HK-2 (cell line): ENCODE data around the gene C9orf85.
A peak's percentile ranks its signal among the peaks of the same experiment; 100 is the strongest.

Experiments used
- DNase-seq: peaks from one replicate; pipeline ENCODE4 v3.0.0-alpha.2; 2018; ENCODE audit not compliant: unreplicated experiment

The C9orf85 gene

DNA sequence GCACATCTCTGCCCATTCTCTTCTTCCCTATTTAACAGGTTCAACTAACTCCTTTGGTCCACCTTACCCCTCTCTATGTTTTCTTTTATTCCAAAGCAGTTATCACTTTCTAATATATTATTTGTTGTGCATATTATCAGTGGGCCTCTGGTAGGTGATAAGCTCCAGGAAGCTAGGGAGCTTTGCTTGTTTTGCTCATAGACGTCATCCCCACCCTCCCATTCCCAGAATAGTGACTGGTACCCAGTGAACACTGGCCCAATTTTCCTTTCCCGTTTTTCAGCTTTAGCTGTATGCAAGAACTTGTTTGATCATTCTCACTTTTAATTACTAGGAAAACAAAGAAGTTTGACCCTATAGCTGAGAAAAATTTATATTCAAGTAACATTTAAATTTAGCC lies 7.4 kb upstream of the C9orf85 start:
- DNase-seq: no peak

DNA sequence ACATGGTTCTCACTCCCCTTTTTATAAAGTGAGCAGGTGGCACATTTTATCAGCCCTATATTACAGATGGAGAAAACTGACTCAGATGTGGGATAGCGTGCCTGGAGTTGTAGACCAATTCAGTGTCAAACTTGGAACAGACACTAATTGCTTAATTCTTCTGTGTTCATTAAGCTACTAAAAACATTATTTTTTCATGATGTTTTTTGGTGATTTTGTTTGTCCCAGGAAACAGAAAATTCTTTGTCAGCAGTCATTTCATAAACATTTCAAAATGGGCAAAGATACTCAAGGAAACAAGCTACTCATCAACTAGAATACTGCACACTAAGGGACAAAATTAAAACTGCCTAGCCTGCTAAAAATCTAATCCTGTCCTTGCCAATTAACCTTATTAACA lies 2.6 kb upstream of the C9orf85 start:
- DNase-seq: no peak

DNA sequence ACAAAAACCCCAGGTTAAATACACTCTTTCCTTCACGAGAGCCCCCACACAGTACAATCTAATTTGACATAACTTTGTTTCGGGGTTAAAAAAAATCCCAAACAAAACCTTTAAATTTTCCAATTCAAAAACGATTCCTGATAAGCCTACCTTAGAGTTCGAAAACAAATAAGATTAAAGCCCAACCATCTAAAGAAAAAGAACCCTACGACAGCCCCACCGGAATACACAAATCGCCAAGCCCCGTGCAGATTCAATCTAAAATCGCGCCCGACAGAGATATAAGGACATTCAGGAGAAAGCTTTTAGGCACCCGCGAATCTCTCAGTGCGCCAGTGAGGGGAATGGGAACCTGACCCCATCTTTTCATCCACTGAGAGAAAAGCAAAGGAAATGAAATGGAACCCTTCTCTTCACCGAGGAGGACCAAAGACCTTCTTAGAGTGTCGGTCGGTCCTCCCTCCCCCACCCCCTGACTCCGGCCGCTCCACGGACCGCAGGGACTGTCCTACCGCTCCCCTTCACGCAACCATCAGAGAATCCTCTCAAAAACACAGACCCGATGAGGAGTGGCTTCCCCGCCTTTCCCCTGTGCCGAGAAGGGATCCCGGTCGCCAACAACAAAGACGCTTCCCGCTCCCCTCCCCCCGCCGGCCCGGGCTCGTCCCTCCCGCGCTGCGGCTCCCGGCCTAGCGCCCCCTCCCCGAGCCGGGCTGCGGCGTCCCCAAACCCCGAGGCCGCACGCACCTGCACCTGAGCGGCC lies 1.4 kb upstream of the C9orf85 start:
- DNase-seq: peak; percentile 19

DNA sequence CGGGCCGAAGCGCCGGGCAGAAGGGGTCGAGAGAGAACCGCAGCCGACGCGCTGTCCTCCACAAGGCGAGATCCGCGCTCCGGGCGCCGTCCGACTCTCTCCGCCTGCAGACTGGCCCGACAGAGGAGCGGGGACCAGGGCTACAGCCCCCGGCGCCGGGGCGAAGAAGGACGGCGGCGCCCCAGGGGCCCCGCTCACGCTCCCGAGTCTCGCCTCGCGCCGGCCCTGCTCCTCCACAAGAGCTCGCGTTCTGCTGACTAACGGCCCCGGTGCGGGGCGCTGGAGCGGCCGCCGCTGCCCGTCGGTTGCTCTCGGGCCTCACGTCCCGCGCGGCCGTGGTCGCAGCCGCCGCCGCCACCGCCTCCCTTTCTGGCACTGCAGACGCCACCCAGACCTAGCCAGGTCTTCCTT lies 784 bp upstream of the C9orf85 start:
- DNase-seq: no peak

DNA sequence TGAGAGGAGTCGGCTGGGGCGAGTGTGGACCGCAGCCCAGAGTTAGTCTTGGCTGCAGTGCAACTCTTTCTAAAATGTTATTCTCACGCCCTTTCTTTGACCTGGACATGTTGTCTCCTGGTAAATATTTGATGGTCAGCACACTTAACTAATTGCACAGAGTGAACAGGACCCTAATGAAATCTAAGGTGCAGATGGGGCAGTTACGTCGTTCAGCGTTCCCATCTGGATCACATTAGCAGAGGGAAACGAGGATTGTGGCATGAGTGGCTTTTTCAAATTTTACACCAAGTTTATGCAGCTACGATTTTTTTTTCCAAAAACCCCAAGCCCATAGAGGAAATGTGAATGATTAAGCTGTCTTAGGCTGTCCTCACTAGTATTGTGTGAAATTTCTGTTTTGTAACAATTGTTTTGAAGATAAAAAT lies 483 bp downstream of the C9orf85 start:
- no peak for DNase-seq

DNA sequence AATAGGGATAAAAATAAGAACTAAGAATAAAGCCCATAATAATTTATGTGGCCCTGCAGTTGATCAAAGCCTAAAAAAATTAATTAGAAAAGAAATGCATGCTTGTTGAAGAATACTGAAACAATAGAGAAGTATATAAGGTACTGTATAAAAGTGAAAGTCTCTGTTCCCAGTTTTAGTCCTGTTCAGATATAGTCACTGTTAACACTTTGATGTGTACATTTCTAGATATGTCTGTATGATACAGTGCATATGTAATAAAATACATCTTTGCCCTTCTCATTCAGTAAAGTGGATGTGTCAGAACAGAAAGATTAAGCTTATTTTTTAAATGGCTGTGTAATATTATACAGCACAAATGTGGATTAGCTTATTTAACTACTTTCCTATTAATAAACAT lies 4.1 kb downstream of the C9orf85 start:
- no peak for DNase-seq

DNA sequence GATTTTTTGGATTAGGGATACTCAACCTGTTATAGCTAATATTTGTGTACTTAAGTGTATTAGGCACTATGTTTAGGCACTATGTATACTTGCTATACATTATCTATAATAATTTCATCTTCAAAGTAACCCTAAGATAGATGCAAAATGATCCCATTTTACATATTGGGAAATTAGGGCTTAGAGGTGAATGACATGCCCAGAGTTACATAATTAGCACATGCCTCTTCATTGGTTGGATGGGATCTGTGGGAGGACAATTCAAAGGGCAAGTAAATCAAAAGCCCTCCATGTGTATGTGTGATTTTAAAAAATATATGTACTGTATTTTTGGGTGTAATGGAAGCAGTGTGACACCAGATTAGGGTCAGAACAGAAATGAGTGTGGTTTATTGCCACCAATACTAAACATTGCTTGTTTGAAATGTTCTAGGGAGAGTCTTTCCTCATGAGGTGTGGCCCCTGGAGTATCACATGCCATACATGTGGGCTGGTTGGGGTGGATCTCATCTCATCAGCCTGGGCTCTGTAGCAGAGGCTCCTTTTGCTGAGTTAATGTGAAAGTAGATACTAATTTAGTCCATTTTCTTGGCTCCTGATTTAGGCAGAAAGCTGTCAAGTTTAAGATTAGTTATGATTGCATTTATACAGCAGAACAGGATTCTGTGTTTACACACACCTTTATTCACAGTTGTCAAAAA lies 5.5 kb downstream of the C9orf85 start:
- no peak for DNase-seq

DNA sequence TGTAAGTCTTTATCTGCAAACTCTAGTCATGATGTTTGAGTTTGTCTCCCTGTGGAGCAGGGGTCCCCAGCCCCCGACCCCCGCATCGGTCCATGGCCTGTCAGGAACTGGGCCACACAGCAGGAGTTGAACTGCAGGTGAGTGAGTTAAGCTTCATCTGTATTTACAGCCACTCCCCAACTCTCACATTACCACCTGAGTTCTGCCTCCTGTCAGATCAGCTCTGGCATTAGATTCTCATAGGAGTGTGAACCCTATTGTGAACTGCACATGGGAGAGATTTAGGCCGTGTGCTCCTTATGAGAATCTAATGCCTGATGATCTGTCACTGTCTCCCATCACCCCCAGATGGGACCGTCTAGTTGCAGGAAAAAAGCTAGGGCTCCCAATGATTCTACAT lies 7.0 kb downstream of the C9orf85 start:
- no peak for DNase-seq

DNA sequence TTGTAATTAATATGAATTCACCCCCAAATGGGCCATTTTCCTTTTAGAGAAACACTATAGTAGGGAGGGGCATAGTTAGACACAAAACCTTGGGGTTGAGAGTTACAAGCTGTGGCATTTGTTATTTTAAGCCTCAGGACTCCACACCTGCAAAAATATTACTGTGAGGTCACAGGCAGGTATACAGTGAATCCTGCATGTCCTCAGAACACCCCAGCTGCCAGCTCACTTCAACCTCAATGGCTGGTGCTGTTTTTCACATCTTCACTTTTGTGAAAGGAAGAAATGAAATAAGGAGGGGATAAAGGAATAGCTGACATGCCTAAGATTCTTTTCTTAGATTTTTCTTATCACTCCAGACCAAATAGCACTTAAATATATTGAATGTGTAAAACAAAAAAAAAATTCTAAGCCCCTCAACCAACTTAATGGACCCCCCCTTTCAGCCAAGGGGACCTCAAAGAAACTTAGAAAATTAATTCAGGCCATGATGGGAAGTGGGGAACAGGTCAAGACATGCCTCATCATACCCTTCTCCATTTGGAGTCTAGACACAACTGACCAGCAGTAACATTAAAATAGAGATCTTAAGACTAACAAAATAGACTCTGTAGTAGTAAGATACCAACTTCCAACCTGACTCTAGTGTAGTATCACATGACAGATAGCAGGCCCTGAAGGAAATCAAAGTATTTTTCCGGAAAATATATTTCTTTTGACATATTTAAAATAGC lies 9.2 kb downstream of the C9orf85 start:
- DNase-seq: no peak

DNA sequence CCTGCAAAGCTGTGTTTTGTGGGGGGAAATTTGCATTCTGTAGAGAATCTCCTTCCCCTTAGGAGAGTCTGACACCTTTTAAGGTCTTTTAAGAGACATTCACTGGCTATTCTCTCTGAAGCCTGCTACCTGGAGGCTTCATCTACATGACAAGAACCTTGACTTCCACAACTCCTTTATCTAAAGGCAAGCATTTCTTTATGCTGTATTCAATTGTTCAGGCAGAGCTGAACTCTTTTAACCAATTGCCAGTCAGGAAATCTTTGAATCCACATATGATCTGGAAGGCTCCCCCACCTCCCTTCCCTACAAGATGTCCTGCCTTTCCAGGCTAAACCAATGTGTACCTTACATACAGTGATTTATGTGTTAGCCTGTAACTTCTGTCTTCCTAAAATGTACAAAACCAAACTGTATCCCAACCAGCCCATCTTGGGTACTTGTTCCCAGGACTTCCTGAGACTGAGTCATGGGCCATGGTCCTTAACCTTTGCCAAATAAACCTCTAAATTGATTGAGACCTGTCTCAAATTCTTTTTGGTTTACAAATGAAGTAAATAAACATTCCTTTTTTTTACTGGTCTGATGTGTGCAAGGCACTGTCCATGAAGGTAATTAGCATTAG lies 9.9 kb downstream of the C9orf85 start:
- DNase-seq: no peak

DNA sequence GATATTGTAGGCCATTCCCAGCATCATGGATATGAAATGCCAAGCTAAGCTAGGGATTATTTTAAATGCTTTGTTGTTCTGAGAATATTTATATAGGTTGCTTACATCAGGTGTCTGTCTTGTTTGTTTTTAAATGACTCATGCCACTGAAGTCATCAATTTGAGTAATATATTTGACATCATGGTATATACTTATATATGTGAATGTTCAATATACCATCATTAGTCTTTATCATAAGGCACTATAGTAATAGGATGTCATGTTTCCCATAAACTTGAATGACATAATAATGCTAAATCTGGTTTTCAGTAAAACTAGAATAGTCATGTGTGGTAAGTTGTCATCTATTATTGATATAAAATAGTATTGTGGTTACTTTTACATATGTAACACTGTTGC lies 13.1 kb downstream of the C9orf85 start:
- no peak for DNase-seq

DNA sequence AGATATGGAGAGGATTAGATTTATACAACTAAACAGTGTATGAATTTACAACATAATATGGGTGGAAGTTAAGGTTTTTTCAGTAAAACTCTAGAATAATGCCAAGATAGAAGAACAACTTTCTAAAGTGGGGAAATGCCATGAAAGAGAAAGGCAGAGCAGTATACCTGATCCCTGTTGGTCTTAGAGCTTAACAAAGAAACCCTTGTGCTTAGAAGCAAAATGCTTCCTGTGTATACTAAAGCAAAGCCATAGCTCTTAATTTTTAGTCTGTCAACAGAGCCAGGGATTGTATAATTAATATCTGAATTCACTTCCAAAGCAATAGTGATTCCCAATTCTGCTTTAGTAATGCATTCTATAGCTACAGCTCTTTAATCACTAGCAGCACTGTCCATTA lies 14.4 kb downstream of the C9orf85 start:
- no peak for DNase-seq

DNA sequence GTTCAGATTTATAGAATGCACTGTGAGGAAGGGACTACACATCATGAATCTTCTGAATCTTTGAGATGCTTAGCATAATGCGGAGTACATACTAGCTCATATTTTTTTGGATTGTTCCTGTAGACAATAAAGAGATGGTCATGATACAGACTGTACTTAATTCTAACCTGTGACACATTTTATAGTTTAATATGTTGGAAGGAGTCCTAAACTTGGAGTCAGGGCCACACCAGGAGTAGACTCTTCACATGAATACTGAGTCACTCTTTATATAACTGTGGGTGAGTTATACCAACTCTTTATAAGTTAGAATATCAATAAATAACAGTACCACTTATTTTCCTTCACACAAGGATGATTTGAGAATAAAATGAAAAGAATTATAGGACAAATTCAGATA lies 16.9 kb downstream of the C9orf85 start:
- no peak for DNase-seq

DNA sequence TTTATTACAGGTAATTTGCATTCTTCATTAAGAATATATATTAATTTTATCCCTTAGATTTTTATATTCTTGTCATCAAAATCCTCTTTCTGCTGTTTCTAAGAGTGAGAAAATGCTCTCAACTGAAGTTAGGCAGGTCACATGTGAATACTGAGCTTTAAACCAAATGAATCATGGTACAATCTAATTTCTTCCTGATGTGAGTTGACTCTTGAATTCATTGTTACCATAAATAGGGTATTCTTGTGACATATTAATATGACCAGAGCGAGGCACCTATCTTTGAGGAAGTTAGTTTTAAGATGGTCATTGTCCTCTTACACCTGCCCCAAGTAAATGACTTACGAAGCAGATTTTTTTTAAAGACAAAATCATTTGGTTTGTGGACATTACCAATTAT lies 17.4 kb downstream of the C9orf85 start:
- DNase-seq: no peak

DNA sequence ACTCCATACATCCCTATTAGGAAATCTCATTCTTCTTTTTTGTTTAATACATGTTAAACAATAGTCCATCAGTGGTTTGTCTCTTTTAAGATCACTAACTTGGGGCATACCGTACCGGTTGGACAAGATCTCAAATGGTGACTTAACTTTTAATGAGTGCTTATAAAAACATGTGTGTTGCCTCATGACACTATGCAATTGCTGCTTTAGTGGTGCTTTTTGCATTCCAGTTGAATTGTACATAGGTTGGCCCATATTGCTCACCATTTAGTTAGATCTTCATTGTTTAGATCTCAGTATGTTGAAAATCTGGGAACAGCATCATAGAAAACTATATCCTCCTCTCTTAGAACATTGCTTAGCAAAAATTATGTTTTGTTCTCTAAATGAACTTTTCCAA lies 17.8 kb downstream of the C9orf85 start:
- no peak for DNase-seq

DNA sequence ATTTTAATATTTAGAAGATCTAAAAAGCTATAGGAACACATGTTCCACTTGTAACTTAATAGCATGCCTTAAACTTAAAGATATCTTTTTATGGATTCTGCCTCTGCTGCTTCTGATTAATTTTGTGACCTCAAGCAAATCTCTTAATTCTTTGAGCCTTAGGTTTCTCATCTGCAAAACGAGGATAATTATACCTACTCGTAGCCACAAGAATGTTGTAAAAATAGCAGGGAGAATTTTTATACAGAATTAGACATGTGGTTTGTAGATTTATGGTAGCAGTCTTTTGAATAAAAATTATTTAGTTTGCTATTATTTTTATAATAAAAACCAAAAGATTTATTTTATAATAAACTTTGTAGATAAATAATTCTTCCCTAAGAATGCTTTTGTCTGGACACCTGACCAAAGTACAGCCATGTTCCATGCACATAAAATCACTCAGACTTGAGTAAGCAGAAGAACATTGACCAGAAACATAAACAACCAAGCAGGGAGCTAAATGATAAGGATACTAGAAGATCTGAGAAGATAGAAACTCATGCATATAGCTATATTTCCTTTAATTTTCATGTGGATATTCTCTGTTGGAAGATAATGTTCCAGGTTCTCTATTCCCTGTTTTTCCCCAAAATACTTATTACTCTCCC lies 18.5 kb downstream of the C9orf85 start:
- no peak for DNase-seq

DNA sequence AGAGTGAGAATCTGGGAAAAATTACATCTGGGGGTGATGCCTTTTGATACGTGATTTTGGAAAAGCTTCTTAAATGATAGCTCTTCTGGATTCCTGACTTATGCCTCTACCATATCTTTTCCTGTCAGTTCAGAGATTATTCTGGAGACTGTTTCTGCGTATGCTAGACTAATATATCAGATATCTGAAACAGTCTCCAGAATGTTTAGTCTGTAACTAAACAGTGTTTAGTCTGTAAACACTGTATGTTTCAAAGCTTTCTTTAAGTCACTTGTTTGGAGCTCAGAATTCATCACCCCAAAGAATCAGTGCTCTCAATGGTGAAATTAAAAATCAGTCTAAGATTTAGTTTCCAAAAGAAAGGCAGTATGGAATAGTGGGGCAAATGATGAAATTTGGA lies 19.7 kb downstream of the C9orf85 start:
- DNase-seq: no peak

DNA sequence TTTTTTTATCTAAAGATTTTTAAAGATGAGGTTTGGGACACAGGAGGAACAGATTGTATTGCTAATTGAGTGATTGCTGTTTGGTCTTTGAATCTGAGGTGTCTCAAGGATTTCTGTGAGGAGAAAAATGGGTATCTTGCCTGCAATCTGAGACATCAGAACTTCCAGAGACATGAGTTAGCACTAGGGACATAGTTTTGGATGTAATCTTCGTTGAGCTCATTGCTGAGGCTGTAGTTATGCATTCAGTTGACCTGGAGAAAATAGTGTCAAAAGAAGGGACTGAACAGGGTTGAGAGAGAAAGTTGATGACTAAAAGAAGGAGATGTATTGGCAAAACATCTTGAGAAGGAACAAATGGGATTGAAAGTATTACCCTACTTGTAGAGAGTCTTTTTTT lies 24.6 kb downstream of the C9orf85 start:
- no peak for DNase-seq

DNA sequence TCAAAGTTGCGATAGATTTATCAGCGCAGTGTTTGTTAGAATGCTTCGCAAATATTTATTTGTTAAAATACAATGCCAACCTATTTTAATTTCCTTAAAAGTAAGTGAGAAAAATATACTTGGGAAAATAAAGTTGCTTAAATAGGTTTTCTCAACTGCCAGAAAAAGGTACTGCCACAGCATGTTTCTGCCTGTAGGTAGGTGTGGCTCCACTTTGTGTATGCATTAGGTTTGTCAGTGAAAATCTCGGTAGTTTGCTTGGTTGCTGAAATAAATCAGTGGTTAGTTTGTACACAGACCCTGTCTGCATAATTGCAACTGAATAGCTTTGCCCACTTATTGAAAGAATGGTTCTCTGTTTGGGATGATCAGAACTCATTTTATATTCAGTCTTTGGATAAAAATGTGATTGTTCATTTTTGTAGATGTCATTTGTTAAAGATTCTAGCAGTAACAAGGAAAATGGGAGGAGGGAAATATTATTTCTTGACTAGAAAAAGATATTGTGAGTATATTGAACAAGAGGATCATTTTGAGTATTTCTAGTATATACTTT lies 25.7 kb downstream of the C9orf85 start:
- DNase-seq: no peak

DNA sequence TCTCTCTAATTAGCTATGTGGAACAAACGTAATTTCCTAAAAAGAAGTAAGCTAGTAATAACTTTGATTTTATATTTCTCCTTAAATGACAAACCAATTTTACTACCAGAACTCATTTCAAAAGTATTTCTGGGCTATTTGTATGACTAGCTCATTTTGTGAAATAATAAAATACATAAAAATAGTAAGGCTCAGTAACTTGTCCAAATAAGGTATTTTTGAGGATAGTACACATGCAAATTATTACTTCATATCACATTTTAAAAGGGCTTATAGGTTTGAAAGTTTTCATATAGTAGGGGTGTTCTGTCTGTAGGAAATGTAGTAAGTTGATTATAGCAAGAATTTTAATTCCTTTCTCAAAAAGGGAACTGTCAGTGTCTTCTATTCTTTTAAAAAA lies 26.5 kb downstream of the C9orf85 start:
- no peak for DNase-seq

DNA sequence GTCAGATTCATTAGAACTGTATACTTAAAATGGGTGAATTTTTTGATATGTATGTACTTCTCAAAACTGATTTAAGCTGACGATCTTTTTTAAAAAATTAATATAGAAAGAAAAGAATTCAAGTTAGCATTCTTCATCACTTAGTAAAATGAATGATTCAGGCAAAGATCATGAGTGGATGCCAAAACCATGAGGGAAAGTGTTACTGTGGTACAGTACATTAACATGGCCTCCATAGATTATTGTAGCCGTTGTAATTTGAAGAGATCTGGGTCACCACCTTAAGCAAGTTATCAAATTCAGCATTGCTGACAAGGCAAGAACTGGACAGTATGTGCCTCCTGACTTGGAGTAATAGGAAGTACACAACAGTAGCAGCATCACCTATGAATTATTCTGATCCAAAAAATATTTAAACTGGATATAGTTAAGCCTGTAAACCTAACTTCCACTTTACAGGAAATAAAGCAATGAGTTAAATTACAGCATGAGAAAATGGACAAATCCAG lies 29.7 kb downstream of the C9orf85 start:
- DNase-seq: no peak
